Neural crest cell (in vitro differentiated cells): ENCODE results near the gene FOXP1. TPM values are rescaled to one million over a fixed set of nuclear protein-coding genes. Genes with fewer than 3 reads are reported as not detected.

Experiments used
- DNase-seq: peaks from one replicate; pipeline ENCODE4 v3.0.0; 2021; ENCODE audit warnings: low read depth, mixed read lengths, low spot score
- H3K27ac Mint-ChIP-seq: one replicate; pipeline ENCODE4 v1.8.0; 2021; ENCODE audit warnings: mild to moderate bottlenecking, mixed read lengths; ENCODE audit not compliant: unreplicated experiment
- H3K27me3 Mint-ChIP-seq: 2 replicates; pipeline ENCODE4 v1.8.0; 2021; ENCODE audit warnings: low read depth, mild to moderate bottlenecking, mixed read lengths
- H3K36me3 Mint-ChIP-seq: 2 replicates; pipeline ENCODE4 v1.8.0; 2021; ENCODE audit warnings: low read depth, mild to moderate bottlenecking, mixed read lengths
- H3K4me1 Mint-ChIP-seq: 2 replicates; pipeline ENCODE4 v1.8.0; 2021; ENCODE audit warnings: mixed read lengths
- H3K4me3 Mint-ChIP-seq: one replicate; pipeline ENCODE4 v1.8.0; 2021; ENCODE audit warnings: mild to moderate bottlenecking, mixed read lengths
- H3K9me3 Mint-ChIP-seq: 2 replicates; pipeline ENCODE4 v1.8.0; 2021; ENCODE audit warnings: mixed read lengths
- CTCF ChIP-seq: fragments of 200-600 bp; sonication (generic); conservative IDR thresholded peaks from 2 replicates; pipeline ENCODE4 v1.5.0; 2021; ENCODE audit warnings: antibody characterized with exemption, mild to moderate bottlenecking
- total RNA-seq: library from RNA; stranded (reverse); gene quantifications from 2 replicates; pipeline ENCODE4 v1.2.1, GENCODE V29; 2021

The FOXP1 gene
- total RNA-seq, 1 donor from 2014 or later = 22.8 TPM

- no peak overlapping the region for H3K4me3 Mint-ChIP-seq
- DNase-seq = no peak
- H3K27ac Mint-ChIP-seq = no peak overlapping the region
- no peak for TF ChIP-seq CTCF
- no peaks in the 10 kb centered on the region for H3K36me3 Mint-ChIP-seq
- no peaks in the 10 kb centered on the region for H3K27me3 Mint-ChIP-seq
- peaks cover 17% of the 10 kb centered on the region for H3K4me1 Mint-ChIP-seq
- peaks cover 2% of the 10 kb centered on the region for H3K9me3 Mint-ChIP-seq
Observed at GRCh38 chr3:71391361-71391760, 192.2 kb downstream of the FOXP1 start.

- Mint-ChIP-seq H3K27ac (no peak overlapping the region), H3K4me3 (no peak overlapping the region), H3K36me3 (no peaks in the 10 kb centered on the region), H3K9me3 (peaks cover 2% of the 10 kb centered on the region), H3K4me1 (peaks cover 14% of the 10 kb centered on the region), H3K27me3 (no peaks in the 10 kb centered on the region)
- no peak for TF ChIP-seq CTCF
- DNase-seq = no peak
Observed at GRCh38 chr3:71389911-71390573, 193.5 kb downstream of the FOXP1 start.

GRCh38 chr3:71389191-71389590 lies 194.3 kb downstream of the FOXP1 start:
- H3K9me3 Mint-ChIP-seq = peaks cover 2% of the 10 kb centered on the region
- no peaks in the 10 kb centered on the region for H3K36me3 Mint-ChIP-seq
- no peak overlapping the region for H3K27ac Mint-ChIP-seq
- H3K27me3 Mint-ChIP-seq = no peaks in the 10 kb centered on the region
- H3K4me3 Mint-ChIP-seq = no peak overlapping the region
- no peak for DNase-seq
- H3K4me1 Mint-ChIP-seq = peaks cover 22% of the 10 kb centered on the region
- TF ChIP-seq CTCF = no peak

GRCh38 chr3:71388535-71389120 lies 194.9 kb downstream of the FOXP1 start:
- no peak for TF ChIP-seq CTCF
- H3K9me3 Mint-ChIP-seq = peaks cover 2% of the 10 kb centered on the region
- no peak overlapping the region for H3K27ac Mint-ChIP-seq
- H3K4me3 Mint-ChIP-seq = no peak overlapping the region
- H3K4me1 Mint-ChIP-seq = peaks cover 22% of the 10 kb centered on the region
- no peaks in the 10 kb centered on the region for H3K27me3 Mint-ChIP-seq
- no peaks in the 10 kb centered on the region for H3K36me3 Mint-ChIP-seq
- no peak for DNase-seq

GRCh38 chr3:71387586-71387985 lies 195.9 kb downstream of the FOXP1 start:
- Mint-ChIP-seq H3K4me1 (peaks cover 22% of the 10 kb centered on the region), H3K27ac (no peak overlapping the region), H3K36me3 (no peaks in the 10 kb centered on the region), H3K9me3 (peaks cover 2% of the 10 kb centered on the region), H3K27me3 (no peaks in the 10 kb centered on the region), H3K4me3 (no peak overlapping the region)
- no peak for TF ChIP-seq CTCF
- DNase-seq = no peak
